ENCODE data around the gene KCNJ15.

- TF ChIP-seq POLR2A (IDR thresholded peaks at IDR 0.05) (no peak), CTCF (IDR thresholded peaks at IDR 0.05) (no peak)
Measured at GRCh38 chr21:38349977-38350376, 93.2 kb downstream of the KCNJ15 start.

All from heart left ventricle (tissue), 13 donors.